22Rv1 (cell line): ENCODE results near the gene GABBR2.

Source experiments
- CTCF ChIP-seq: fragments of 450-650 bp; IDR thresholded peaks from 2 replicates; pipeline ENCODE4 v1.5.1; 2017; ENCODE audit warnings: mild to moderate bottlenecking
- ZFX ChIP-seq: fragments of 450-650 bp; IDR thresholded peaks from 2 replicates; pipeline ENCODE4 v1.6.1; 2017; ENCODE audit warnings: antibody characterized with exemption, borderline replicate concordance

DNA sequence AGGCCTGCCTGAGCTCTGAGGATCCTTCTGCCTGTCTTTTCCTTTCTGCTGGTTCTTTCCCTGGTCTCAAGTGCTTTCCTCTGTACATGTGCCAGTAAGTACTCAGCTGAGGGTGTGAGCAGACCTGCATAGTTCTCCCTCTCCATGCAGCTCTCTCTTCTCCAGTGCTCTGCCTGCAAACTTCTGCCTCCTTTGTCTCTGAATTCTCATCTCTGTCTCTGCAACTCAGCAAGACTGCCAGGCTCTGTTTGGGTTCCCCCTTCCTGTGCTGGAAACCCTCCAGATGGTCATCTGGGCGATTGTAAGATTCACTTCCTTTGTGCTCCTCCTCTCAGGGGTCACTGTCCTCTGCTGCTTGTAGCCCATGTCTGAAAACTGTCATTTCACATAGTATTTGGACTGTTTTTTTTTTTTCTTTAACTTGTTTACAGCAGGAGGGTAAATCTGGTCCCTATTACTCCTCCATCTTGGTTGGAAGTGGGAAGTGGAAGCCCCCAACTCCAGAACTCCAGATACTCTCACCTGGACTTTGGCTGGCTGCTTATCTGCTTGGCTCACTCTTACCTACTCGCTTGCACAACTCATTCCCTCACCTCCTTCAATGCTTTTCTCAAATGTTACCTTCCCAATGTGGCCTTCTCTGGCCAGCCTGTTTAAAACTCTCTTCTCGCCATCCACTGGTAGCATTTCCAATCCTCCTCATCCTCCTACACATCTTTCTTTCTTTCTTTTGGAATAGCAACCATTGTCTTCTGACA is 278.0 kb downstream of the GABBR2 start:
- TF ChIP-seq CTCF (no peak), ZFX (no peak)
